COLO668 (cell line): Measurements from ENCODE around the gene MSL3.
A peak's percentile ranks its signal among the peaks of the same experiment; 100 is the strongest.

ENCODE experiments used
- DNase-seq: peaks from one replicate; lab custom pipeline; 2025; ENCODE audit not compliant: unreplicated experiment; lab: John Stamatoyannopoulos, UW

MSL3 gene, protein sequence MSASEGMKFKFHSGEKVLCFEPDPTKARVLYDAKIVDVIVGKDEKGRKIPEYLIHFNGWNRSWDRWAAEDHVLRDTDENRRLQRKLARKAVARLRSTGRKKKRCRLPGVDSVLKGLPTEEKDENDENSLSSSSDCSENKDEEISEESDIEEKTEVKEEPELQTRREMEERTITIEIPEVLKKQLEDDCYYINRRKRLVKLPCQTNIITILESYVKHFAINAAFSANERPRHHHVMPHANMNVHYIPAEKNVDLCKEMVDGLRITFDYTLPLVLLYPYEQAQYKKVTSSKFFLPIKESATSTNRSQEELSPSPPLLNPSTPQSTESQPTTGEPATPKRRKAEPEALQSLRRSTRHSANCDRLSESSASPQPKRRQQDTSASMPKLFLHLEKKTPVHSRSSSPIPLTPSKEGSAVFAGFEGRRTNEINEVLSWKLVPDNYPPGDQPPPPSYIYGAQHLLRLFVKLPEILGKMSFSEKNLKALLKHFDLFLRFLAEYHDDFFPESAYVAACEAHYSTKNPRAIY

DNA sequence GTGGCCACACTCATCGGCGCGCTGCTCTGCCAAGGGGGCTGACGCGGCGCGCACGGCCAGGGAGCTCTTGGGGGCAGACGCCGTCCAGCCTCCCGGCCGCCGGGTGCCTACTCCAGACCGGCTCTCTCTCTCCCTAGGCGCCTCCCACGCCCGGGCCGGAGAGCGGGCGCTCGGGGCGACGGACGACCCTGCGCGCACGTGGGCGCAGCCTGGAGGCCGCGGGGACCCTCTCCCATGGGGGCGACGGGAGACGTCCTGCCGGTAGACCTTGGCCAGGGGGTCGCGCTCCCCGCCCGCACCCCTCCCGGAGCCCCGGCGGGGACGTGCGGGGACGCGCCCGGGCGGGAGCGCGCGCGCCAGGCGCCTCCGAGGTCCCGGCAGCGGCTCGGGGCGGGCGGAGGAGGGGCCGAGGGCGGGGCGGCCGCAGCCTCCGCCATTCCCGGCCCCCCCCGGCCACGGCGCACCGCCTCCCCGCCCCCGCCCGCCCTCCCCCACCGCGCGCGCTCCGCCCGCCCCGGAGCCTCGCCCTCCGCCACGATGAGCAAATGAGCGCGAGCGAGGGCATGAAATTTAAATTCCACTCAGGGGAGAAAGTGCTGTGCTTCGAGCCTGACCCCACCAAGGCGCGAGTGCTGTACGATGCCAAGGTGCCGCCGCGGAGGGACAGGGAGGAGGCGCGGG, at the start of gene MSL3:
MSL3 (plus strand) TSS at position 519 of the 681 bp plus-strand sequence; CDS start at position 546, 27 bp downstream.
- peak; percentile 79 for DNase-seq

DNA sequence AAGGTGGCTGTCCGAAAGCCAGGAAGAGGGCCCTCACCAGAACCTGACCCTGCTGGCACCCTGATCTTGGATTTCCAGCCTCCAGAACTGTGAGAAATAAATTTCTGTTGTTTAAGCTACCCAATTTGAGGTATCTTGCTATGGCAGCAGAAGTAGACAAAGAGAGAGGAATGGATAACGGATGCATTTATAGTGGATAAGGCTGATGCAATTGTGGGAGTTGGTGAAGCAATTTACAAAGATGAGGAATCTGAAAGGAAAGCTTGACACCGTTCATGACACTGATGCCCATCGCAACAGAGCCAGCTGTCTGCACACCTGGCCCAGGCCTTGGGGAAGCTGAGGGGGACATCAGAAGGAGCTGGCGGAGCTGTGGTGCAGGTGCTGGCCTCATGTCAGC, 35.7 kb upstream of the MSL3 start:
- no peak for DNase-seq

DNA sequence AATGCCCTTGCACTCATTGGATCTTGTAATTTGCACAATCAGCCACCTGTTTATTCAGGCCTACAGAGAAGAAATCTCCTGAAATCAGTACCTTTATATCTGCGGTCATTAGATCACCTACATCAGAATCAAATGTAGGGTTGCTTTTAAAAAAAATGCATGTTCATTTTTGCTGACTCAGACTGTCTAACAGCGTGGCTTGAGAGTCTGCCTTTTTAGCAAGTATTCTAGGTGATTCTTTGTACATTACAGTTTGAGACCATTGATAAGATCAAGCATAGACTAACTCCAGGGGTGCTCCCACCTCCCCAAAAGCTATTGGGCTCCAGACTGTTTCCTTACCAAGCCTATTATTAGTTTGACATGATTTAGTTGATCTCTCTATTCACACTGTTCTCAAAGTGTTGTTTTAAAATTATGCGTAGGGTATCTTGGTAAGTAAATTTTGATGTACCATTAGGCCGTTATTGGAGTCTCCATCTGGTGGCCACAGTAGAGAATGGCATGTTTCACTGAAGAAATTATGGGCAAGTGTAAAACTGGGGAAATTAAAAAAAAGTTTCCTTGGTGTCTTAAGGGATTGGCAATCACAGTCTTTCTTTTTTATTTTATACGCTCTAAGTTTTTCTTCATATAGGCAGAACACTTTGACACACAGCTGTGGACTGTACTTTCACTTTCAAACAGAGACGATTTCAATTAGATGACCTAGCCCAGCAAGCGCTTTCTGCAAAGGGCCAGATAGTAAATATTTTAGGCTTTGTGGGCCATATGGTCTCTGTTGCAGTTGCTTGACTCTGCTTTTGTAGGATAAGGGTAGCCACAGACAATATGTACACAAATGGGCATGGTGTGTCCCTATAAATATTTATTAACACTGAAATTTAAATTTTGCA, 33.7 kb upstream of the MSL3 start:
- DNase-seq: no peak

DNA sequence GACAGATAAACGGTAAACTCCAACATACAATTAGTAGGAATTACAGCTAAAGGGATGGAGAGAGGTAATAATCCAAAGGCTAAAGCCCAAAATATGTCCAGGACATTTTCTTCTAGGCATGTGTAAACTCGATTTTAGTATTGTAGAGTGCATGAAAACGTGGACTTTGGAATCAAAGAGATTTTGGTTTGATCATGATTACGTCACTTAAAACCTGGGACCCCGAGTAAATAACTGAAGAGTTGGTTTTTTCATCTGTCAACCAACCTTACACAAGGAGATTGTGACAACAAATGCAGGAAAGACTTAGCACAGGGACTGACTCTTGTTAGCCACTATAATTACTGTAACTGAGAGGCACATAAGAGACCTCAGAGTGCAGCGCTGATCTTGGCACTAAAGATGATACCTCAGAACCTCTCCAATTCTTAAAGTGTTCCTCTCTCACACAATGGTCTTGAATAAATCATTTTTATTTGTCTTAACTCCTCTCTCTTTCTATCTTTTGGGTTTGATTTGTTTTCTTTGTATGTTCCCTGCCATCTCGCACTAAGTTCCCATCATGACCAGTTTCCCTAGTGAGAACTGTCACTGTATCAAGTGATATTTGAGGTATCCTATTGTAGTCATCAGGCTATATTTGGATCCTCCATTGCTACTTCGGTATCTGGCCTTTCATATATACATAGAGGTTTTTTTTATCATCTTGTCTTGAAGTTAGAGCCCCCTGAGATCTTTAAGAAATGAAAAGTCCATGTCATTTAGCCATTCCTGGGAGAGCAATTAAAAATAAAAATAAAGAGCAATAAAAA, 32.2 kb upstream of the MSL3 start:
- DNase-seq: no peak

DNA sequence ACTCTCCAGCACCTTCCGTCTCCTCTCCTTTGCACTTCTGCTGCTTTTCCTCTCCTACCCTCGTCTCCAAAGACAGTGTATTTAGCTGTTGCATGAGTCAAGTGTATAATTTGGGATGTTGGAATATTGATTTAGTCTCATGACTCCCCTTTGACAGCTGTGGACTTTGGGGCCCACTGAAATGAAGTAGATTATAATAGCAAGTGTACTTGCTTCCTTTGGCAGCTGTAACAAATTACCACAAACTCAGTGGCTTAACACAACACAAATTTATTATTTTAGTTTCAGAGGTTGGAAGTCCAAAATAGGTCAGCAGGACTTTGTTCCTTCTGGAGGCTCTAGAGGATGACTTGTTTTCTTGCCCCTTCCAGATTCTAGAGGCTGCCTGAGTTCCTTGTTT, 29.5 kb upstream of the MSL3 start:
- DNase-seq: no peak

DNA sequence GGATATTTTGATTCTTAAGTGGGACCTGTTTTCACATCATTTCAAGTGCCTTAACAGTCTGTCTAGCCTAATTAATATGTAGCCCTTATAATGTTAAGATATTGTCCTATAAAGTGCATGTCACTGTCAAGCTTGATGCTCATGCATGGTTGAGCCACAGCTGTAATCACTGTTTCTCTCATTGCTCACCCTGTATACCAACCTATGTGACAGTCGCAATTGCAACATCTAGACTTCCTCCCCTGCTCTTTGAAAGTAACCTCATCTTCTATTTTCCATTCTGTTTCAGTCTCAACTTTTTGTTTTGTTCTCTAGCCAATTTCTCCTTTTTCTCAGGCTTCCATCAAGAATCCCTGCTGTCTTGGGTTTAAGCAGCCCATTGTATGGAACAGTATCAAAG, 24.4 kb upstream of the MSL3 start:
- no peak for DNase-seq

DNA sequence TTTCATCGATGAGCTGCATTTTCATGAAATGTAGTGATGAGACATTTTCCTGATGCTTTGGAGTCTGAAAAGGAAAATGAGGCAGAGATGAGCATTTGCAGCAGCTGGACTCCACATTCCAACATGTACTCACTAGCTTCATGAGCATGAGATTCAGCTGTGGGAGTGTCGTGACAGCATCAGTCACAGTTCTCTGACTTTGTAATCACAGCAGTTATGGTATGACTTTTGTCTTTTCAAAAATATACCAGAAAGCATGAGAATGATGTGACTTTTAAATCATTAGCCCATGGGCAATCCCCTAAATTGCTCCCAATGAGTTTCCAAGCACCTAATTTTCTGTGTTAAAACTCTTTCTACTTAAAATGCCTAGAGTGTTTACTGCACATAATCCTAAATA, 18.3 kb upstream of the MSL3 start:
- DNase-seq: no peak

DNA sequence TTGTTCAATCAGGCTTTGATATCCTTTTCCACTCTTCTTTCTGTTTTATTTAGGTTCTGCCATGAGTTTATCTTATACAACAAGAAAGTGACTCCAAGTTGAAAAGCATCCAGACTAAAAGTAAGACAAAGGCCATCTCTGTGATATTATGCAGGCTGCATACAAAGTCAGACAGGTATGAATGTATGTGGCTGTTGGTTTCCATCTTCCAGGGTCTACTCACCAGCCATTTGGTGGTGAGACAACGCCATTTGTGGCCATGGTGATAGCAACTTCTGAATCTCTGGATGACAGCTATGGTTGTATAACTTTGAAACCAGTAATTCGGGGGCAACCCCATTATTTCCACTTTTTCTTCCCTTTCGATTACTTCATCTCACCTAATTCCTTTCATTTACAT, 17.2 kb upstream of the MSL3 start:
- no peak for DNase-seq

DNA sequence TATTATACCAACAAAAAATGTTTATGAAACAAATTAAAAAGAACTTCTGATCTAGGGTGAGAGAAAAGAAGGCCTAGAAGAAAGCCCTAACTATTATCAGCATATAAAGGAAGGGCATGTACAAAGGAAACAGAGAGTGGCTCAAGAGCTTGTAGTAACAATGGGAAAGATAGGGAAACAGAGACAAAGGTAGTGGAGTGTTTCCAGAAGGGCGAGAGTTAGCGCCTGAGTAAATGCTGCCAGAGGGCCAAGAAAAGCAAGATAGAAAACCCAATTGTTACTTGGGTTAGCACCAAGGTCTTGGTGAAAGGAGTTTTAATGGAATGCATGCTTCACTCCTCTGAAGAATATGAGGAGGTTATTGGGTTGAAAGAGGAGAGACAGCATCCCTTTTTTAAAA, 16.5 kb upstream of the MSL3 start:
- no peak for DNase-seq

DNA sequence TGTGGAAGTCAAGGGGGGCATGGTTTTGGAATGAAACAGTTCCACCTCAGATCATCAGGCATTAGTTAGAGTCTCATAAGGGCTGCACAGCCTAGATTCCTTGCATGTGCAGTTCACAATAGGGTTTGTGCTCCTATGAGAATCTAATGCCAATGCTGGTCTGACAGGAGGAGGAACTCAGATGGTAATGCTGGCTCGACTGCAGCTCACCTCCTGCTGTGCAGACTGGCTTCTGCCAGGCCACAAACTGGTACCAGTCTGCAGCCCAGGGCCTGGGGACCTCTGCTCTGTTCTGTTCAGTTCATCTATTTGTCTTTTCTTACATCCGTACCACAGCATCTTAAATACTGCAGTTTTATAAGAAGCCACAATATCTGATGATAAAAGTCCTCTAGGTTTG, 12.2 kb upstream of the MSL3 start:
- DNase-seq: no peak

DNA sequence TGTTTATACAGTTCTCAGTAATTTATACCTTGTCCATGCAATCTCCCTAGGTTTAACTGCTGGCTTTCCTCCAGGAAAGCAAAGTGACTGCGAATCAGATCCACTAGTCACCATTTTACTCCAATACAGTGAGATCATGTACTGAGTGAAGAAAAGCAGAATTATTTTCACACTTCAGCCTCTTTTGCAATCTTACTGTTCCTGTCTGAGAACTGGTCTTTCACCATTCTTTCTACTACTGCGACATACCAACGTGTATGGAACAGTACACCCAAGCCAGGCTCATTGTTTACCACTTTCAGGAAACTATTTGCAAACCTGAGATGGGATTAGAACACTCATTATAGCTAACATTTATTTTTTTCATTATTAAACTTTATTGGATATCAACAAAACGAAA, 8.0 kb upstream of the MSL3 start:
- no peak for DNase-seq

DNA sequence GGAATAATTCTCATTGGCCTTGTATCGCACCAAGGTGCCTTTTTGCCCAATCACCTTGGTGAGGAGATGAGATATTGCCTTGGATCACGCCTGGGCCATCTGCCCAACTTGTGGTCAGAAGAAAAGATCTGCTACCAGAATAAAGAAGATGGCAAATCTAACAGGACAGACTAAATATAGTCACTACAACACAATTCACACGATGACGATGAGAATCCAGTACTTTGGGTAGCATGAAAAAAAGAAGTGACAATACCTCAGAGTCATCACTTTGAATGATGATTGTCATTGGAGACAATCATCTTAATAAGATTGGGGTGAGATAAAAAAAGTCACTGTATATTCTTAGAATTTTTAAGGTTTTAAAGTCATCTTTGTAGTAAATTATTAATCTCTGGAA, 7.3 kb upstream of the MSL3 start:
- DNase-seq: no peak

DNA sequence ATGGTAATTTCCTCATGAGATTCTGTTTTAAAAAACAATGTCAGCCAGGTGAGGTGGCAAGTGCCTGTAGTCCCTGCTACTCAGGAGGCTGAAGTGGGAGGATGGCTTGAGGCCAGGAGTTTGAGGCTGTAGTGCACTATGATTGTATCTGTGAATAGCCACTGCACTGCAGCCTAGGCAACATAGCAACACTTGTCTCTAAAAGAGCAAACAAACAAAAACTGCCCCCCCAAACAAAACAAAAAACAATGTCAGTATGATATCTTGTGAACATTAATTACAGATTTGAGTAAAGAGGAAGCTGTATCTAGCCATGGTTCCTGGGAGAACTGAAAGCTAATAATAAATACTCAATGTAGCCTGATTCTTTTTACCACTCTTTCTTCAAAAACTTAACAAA, 6.8 kb upstream of the MSL3 start:
- no peak for DNase-seq

DNA sequence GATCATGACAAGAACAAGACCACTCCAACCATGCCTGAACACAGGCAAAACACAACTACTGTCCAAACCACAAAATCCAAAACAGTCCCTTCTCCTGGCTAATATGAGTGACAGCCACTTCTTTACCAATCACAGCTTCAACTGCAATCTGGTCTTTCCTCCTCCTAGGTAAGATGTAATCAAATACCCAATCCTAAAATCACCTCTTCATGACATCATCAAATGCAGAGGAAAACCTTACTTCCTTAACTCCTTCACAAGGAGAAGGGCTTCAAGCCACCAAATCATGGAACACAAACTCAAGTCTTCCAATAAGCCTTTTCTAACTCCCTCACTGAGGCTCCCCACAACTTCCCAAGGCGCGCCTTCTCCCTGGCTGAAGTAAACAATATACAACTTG, 4.4 kb upstream of the MSL3 start:
- no peak for DNase-seq

DNA sequence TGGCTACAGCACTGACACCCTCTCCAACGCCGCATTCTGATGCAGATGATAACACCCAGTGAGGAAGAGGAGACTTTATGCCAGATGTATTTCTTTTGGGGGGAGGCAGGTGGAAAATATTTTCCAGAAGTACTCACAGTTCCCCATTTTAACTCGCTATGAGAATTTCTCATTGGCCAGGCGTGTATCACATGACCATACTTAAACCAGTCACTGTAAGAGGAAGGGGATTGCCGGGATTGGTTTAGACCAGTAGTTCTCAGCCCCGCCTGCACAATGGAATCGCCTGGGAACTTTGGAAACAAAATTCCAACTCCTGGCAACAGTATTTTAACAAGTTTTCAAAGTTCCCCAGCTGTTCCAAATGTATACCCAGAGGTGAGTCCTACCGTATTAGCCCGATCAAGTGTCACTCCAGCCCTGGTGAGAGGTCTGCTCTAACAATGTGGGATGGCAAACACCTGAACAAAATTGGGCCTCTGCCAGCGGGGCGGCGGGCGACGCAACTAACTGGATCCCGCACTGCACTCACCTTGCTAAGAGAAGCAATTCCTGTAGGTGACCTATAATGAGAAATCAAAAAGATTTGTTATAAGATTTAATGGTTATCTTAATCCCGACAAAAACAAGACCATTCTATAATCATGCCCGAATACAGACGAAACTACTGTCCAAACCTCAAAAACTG, 2.9 kb upstream of the MSL3 start:
- peak; percentile 61 for DNase-seq

DNA sequence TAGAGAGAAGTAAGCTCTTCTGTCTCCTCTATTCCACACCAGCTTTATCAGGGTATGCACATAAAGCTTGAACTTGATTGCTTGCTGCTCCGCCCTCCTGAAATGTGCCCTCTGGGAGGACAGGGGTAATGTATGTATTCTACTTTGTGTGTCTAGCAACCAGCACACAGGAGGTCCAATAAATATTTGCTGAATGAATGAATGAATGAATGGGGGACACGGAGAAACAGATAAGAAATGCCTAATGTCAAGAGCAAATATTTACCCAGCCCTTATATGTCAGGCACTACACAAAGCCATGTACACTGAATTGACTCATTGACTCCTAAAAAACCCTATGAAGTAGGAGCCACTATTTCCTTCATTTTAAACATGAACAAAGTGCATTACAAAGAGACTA, 2.3 kb upstream of the MSL3 start:
- DNase-seq: peak; percentile 45

DNA sequence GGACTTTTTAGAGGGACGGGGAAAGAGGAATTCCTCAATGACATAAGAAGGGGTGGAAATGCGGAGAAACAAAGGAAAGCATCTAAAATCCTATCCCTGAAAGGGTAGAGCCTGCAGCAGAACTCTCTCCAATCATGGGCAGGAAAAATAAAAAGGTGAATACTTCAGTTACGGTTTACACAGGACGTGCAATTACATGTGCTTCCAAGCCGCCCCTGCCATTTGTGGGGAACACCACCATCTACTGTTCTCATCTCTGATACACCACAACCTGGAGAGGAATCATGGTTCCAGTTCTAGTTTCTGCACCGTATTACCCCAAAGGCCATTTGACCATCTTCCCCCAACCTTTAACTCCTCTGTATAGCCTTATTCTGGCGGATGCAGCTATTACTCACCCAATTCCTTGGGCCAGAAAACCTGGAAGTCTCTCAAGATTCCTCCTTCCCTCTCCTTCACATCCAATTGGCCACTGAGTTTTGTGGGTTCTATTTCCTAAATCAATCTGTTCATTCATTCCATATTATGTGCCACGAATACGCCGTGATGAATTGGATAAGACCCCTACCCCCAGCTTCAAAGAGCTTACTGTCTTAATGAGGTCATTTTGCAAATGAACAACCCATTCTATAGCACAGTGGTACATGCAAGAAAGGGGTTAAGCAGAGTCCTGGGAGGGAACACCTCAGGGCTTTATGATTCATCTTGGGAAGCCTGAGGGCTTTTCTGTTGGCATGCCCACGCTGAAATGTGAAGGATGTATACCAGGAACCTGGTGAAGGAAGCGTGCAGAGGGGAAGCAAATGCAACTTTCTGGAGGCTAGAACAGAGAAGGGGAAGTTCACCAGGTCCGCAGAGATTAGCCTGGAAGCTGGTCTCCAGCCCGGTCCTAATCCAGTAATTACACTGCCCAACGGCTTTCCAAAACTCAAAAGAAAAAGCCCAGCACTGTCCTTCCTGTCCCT, 1.4 kb upstream of the MSL3 start:
- peak; percentile 8 for DNase-seq

DNA sequence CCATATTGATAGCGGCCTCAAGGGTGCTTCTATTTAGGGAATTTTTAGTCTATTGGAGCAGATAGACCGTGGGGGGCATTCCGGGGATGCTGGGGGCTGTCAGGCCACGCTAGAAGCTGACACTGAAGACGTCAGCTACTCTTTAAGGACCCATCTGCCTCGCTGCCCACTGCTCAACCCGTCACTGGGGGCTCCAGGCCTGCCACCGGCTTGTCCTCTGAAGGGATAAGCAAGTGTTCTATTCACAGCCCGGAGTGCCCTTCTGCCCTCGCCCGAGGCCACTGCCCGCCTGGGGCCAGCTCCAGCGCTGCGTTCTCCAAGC, 679 bp upstream of the MSL3 start:
- no peak for DNase-seq
